SHP77 (cell line): ENCODE measurements around the gene COL9A2.
"Not testable (repeated sequence)": the region's sequence is repeated elsewhere in the genome, so short reads cannot be mapped to it uniquely, and the experiment has no call there.

Source experiments
- DNase-seq, 2 experiments: peaks; one replicate each; lab custom pipeline; 2025; lab: John Stamatoyannopoulos, UW

COL9A2 gene

GRCh38 chr1:40316595-40317393, at the start of gene COL9A2:
Gene COL9A2 (minus strand): TSS chr1:40317286. CDS start chr1:40317197, 89 bp downstream.
- DNase-seq = no peak

DNA sequence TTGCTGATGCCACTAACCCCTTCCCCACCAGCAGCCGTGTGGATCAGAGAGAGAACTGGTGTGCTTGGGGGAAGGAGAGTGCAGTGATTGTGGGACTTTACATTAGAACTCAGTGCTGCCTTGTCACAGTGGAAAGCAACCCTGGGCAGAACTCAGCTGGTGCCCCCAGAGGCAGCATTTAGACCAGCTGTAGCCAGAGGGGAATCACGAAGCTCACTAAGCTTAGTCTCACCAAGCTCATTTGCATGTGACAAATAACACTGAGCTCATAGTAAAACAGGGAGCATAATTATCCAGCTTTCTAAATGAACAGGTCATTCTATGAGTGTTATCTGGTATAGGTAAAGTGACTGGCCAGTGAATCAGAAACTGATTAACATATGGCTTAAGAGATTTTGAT, 46.6 kb upstream of the COL9A2 start:
- DNase-seq = no peak

- no peak for DNase-seq
Measured at GRCh38 chr1:40362699-40363098, 45.6 kb upstream of the COL9A2 start.

DNA sequence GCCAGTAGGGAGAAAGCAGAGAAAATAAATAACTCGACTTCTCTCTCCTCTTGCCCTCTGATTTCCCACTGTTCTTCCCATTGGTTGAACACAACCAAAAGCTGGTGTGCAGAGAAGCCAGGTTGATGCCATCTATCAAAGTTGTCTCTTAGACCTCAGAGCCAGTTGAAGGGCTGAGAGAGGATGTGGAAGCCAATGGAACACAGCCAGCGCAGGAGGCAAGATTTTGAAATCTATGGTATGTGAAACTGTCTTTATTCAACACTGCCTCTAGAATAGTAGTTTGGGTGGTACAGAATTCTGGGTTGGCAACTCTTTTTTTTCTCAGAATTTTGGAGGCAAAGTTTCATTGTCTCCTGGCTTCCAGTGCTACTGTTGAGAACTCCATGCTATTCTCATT, 45.1 kb upstream of the COL9A2 start:
- DNase-seq = no peak

GRCh38 chr1:40361637-40362036, 44.6 kb upstream of the COL9A2 start:
- no peak for DNase-seq

GRCh38 chr1:40361201-40361600, 44.1 kb upstream of the COL9A2 start:
- no peak for DNase-seq

DNA sequence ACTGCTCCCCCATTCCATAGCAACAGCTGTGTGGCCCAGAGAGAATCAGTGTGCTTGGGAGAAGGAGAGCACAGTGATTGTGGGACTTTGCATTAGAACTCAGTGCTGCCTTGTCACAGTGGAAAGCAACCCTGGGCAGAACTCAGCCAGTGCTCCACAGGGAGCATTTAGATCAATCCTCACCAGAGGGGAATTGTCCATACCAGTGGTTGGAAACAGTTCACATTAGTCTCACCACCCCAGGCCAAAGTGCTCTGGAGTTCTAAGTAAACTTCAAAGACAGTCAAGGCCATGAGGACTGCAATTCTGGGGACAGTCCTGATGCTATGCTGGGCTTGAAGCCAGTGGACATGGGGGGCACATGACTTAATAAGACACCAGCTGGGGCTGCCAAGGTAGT, 43.5 kb upstream of the COL9A2 start:
- DNase-seq = no peak

DNA sequence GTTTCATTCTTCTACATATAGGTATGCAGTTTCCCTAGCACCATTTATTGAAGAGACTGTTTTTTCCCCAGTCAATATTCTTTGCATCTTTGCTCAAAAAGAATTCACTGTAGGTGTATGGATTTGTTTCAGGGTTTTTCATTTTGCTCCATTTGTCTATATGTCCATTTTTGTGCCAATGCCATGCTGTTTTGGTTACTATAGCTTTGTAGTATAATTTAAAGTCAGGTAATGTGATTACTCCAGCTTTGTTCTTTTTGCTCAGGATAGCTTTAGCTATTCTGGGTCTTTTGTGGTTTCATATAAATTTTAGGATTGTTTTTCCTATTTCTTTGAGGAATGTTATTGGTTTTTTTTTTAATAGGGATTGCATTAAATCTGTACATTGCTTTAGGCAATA, 40.5 kb upstream of the COL9A2 start:
- DNase-seq = no peak

DNA sequence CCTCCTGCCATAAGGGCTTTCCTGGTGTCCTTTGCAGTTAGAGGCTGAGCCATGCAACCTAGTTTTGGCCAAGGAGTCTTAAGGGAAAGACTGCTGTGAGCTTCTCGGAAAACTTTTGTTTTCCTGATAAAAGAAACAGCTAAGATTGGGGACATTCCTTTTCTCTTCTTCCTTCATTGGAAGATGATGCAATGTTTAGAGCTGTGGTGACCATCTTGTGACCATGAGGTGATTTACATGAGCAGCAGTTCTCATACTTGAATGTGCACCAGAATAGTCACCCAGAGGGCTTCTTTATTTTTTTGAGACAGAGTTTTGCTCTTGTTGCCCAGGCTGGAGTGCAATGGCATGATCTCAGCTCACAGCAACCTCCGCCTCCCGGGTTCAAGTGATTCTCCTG, 36.0 kb upstream of the COL9A2 start:
- DNase-seq = no peak

DNA sequence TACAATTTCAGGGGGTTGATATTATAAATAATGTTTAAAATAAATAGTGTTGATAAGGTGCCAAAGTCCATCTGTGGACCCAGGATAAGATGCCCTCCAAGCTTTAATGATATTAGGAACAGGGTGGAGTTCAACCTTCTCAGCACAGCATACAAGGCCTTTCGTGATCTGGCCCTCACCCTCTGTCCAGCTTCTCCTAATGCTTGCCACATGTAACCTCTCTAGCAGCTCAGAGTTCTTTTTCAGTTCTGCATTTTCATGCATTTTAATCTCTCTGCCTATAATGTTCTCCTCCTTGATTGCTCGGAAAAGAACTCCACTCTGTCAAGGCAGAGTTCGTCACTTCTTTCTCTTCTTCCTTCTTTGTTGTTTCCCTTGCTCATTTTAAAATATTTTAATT, 35.0 kb upstream of the COL9A2 start:
- no peak for DNase-seq

DNA sequence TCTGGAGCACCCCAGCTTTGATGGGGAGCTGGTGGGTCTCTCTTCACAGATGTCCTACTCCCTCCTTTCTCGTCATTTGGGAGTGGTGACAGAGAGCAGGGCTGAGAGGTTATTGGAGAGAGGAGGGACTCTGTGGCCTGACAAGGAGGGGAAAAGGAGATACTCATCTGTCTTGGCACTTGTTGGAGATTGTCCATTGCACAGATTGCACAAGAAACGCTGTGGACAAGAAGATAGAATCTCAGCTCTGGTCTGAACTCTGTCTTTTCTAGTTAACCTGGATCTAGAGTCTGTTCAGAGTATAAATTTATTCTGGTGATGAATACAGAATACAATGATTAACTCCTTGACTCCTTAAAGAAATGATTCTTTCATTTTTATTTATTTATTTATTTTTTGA, 34.0 kb upstream of the COL9A2 start:
- DNase-seq = no peak

GRCh38 chr1:40350391-40350790, 33.3 kb upstream of the COL9A2 start:
- DNase-seq = no peak

- DNase-seq = no peak
Measured at GRCh38 chr1:40344597-40344996, 27.5 kb upstream of the COL9A2 start.

DNA sequence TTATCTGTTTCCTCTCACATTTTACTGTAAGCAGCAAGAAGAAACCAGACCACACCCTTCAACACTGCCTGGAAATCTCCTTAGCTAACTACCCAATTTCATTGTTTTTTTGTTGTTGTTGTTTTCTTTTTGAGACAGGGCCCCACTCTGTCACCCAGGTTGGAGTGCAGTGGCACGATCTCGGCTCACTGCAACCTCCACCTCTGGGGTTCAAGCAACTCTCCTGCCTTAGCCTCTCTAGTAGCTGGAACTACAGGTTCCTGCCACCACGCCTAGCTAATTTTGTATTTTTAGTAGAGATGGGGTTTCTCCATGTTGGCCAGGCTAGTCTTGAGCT, 25.3 kb upstream of the COL9A2 start:
- not testable (repeated sequence) for DNase-seq

DNA sequence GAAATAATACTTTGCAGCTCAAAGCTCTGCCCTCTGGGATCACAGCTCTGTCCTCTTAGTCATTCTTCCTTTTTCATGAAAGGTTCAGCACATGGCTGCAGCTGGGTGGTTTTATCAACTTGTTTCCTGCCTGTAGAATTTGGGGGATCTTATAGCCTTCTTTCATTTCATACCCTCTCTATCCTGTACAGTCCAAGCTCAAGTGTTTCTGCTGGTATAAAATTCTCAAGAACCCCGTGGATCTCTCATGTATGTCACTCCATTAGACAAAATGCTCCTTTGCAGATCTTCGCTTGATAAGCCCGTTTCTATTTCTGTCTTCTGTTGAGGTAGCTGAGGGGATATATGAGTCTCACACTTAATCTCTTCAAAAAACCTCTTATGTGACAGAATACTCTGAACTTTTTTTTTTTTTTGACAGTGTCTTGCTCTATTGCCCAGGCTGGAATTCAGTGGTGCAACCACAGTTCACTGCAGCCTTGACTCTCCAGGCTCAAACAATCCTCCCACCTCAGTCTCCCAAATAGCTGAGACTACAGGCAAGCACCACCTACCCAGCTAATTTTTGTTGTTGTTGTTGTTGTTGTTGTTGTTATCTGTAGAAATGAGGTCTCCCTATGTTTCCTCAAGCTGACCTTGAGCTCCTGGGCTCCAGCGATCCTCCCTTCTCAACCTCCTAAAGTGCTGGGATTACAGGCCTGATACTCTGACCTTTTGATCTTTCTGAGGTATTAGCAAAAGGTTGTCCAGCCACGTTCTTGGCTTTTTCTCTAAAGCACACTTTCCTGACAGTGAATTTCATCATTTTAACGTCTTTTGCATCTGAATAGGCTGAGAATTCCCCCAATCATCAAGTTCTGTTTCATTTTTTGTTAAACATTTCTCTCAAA, 24.6 kb upstream of the COL9A2 start:
- no peak for DNase-seq

- no peak for DNase-seq
Measured at GRCh38 chr1:40339420-40340323, 22.6 kb upstream of the COL9A2 start.

- DNase-seq = peak; percentile 67 to 69
Measured at GRCh38 chr1:40338745-40339419, 21.8 kb upstream of the COL9A2 start.

- no peak for DNase-seq
Measured at GRCh38 chr1:40337443-40337842, 20.4 kb upstream of the COL9A2 start.

DNA sequence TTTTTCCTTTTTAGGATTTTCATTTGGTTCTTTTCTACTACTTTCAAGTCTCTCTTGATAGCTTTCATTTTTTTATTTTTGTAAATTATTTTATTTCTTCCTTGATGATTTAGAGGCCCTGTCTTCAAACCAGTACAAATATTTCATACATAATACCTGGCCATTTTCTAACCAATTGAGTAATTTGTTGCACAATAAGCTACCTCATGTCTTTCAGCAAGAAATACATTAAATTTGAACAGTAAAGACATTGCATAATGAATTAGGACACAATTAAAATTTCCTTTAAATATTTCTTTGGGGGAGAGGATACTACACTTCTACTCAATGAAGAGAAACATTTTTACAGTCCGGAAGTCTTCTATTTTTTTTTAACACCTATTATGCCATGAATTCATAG, 15.6 kb upstream of the COL9A2 start:
- DNase-seq = no peak

DNA sequence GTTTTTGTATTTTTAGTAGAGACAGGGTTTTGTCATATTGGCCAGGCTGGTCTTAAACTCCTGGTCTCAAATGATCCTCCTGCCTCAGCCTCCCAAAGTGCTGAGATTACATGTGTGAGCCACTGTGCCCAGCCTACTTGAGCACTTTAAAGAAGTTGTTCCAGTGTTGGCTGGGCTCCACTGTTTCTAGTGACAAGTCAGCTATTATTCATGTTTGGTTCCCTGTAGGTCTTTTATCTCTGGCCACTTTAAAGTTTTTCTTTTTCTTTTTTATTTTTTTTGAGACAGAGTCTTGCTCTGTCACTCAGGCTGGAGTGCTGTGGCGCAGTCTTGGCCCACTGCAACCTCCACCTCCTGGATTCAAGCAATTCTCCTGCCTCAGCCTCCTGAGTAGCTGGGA, 14.3 kb upstream of the COL9A2 start:
- DNase-seq = not testable (repeated sequence)

- DNase-seq = no peak
Measured at GRCh38 chr1:40318970-40319621, 2.0 kb upstream of the COL9A2 start.
